ENCODE data around the gene DPH3.

DNA sequence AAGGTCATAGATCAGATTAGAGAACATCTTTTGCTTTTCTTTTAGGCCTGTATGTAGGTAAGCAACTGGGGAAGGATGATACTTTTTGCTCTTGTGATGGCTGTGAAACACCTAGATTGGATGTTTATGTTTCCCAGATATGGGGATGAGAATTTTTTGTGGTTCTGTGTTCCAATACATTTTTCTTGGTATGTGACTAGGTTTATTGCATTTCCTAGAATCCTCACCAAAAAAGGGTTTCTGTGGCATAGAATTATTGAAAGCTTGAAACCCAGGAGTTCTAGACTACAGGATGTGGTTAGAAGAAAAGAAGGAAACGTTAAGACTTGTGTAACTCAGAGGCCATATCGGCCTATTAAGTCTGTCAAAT lies 26.1 kb upstream of the DPH3 start:
- TF ChIP-seq POLR2AphosphoS5 (IDR thresholded peaks at IDR 0.05; ENCODE audit: low read depth, low read length) (no peak), TAF1 (IDR thresholded peaks at IDR 0.05; ENCODE audit: borderline replicate concordance, insufficient read depth, low read length) (no peak), SIN3A (IDR thresholded peaks at IDR 0.05; ENCODE audit: borderline replicate concordance, insufficient read depth, low read length) (no peak)
